Measurements from ENCODE around the gene LNPEP. TPM values are rescaled to one million over a fixed set of nuclear protein-coding genes. Genes with fewer than 3 reads are reported as not detected.

The LNPEP gene
- total RNA-seq, 1 donor from 2014 or later, result 40.8 TPM

GRCh38 chr5:96909003-96909402, 26.9 kb upstream of the LNPEP start:
- H3K27me3 Mint-ChIP-seq (ENCODE audit: unreplicated experiment), result no peaks in the 10 kb centered on the region
- no peak for DNase-seq (ENCODE audit: extremely low spot score, unreplicated experiment)
- H3K36me3 Mint-ChIP-seq (ENCODE audit: unreplicated experiment), result peaks cover 9% of the 10 kb centered on the region
- TF ChIP-seq CTCF (IDR thresholded peaks at IDR 0.05), result no peak
- no peak overlapping the region for H3K4me3 Mint-ChIP-seq (ENCODE audit: unreplicated experiment)
- no peaks in the 10 kb centered on the region for H3K9me3 Mint-ChIP-seq (ENCODE audit: unreplicated experiment)
- H3K4me1 Mint-ChIP-seq (ENCODE audit: unreplicated experiment), result peaks cover 8% of the 10 kb centered on the region
- H3K27ac Mint-ChIP-seq (ENCODE audit: unreplicated experiment), result no peak overlapping the region

GRCh38 chr5:96909435-96909834, 26.4 kb upstream of the LNPEP start:
- no peaks in the 10 kb centered on the region for H3K9me3 Mint-ChIP-seq (ENCODE audit: unreplicated experiment)
- no peaks in the 10 kb centered on the region for H3K27me3 Mint-ChIP-seq (ENCODE audit: unreplicated experiment)
- H3K4me3 Mint-ChIP-seq (ENCODE audit: unreplicated experiment), result no peak overlapping the region
- peaks cover 4% of the 10 kb centered on the region for H3K4me1 Mint-ChIP-seq (ENCODE audit: unreplicated experiment)
- H3K27ac Mint-ChIP-seq (ENCODE audit: unreplicated experiment), result no peak overlapping the region
- no peak for DNase-seq (ENCODE audit: extremely low spot score, unreplicated experiment)
- peaks cover 13% of the 10 kb centered on the region for H3K36me3 Mint-ChIP-seq (ENCODE audit: unreplicated experiment)
- no peak for TF ChIP-seq CTCF (IDR thresholded peaks at IDR 0.05)

GRCh38 chr5:96911139-96911538, 24.7 kb upstream of the LNPEP start:
- Mint-ChIP-seq H3K36me3 (ENCODE audit: unreplicated experiment) (peaks cover 19% of the 10 kb centered on the region), H3K27me3 (ENCODE audit: unreplicated experiment) (no peaks in the 10 kb centered on the region), H3K4me3 (ENCODE audit: unreplicated experiment) (no peak overlapping the region), H3K27ac (ENCODE audit: unreplicated experiment) (no peak overlapping the region), H3K9me3 (ENCODE audit: unreplicated experiment) (no peaks in the 10 kb centered on the region), H3K4me1 (ENCODE audit: unreplicated experiment) (peaks cover 2% of the 10 kb centered on the region)
- DNase-seq (ENCODE audit: extremely low spot score, unreplicated experiment), result no peak
- TF ChIP-seq CTCF (IDR thresholded peaks at IDR 0.05), result no peak

- H3K4me1 Mint-ChIP-seq (ENCODE audit: unreplicated experiment), result no peaks in the 10 kb centered on the region
- peaks cover 26% of the 10 kb centered on the region for H3K36me3 Mint-ChIP-seq (ENCODE audit: unreplicated experiment)
- no peak for TF ChIP-seq CTCF (IDR thresholded peaks at IDR 0.05)
- no peaks in the 10 kb centered on the region for H3K9me3 Mint-ChIP-seq (ENCODE audit: unreplicated experiment)
- DNase-seq (ENCODE audit: extremely low spot score, unreplicated experiment), result no peak
- H3K27ac Mint-ChIP-seq (ENCODE audit: unreplicated experiment), result no peak overlapping the region
- no peak overlapping the region for H3K4me3 Mint-ChIP-seq (ENCODE audit: unreplicated experiment)
- no peaks in the 10 kb centered on the region for H3K27me3 Mint-ChIP-seq (ENCODE audit: unreplicated experiment)
Observed at GRCh38 chr5:96913233-96913632, 22.6 kb upstream of the LNPEP start.

GRCh38 chr5:96919754-96920197, 16.1 kb upstream of the LNPEP start:
- Mint-ChIP-seq H3K4me1 (ENCODE audit: unreplicated experiment) (peaks cover 23% of the 10 kb centered on the region), H3K27ac (ENCODE audit: unreplicated experiment) (no peak overlapping the region), H3K27me3 (ENCODE audit: unreplicated experiment) (no peaks in the 10 kb centered on the region), H3K4me3 (ENCODE audit: unreplicated experiment) (no peak overlapping the region), H3K36me3 (ENCODE audit: unreplicated experiment) (peaks cover 11% of the 10 kb centered on the region), H3K9me3 (ENCODE audit: unreplicated experiment) (no peaks in the 10 kb centered on the region)
- TF ChIP-seq CTCF (IDR thresholded peaks at IDR 0.05), result no peak
- no peak for DNase-seq (ENCODE audit: extremely low spot score, unreplicated experiment)

Data from osteocyte (in vitro differentiated cells).